Esophagus muscularis mucosa (tissue), 4 donors: Measurements from ENCODE around the gene MFAP5. TPM values are rescaled to one million over a fixed set of nuclear protein-coding genes. Genes with fewer than 3 reads are reported as not detected.
"Not testable (repeated sequence)": the region's sequence is repeated elsewhere in the genome, so short reads cannot be mapped to it uniquely, and the experiment has no call there.

Experiments
- DNase-seq: peaks from one replicate; pipeline ENCODE4 v3.0.0-alpha.2; 2017; ENCODE audit errors: extremely low spot score
- H3K27ac ChIP-seq, 4 donors: fragments of 200-600 bp; sonication (generic); replicated peaks in 1 of 4; 1 replicate in 3 of 4; 2 replicates in 1 of 4; pipeline ENCODE4 v1.5.1; 2016 to 2019; ENCODE audit warnings: mild to moderate bottlenecking in 1 of 4
- H3K27me3 ChIP-seq, 4 donors: fragments of 200-600 bp; sonication (generic); one replicate each; pipeline versions ENCODE4 v1.5.1 to v1.6.0; 2016 to 2019
- H3K36me3 ChIP-seq, 4 donors: fragments of 200-600 bp; sonication (generic); one replicate each; pipeline ENCODE4 v1.5.1; 2016 to 2019
- H3K4me1 ChIP-seq, 4 donors: fragments of 200-600 bp; sonication (generic); one replicate each; pipeline ENCODE4 v1.5.1; 2016 to 2019
- H3K4me3 ChIP-seq, 4 donors: fragments of 200-600 bp; sonication (generic); 1 replicate in 2 of 4; 2 replicates in 2 of 4; pipeline ENCODE4 v1.5.1; 2016 to 2019; ENCODE audit warnings: mild to moderate bottlenecking in 4 of 4, moderate library complexity in 1 of 4
- H3K9me3 ChIP-seq, 4 donors: fragments of 200-600 bp; sonication (generic); 1 replicate in 3 of 4; 2 replicates in 1 of 4; pipeline ENCODE4 v1.5.1; 2016 to 2019
- CTCF ChIP-seq, 3 experiments: fragments of 200-600 bp in 2 of 3; fragments of 450-650 bp in 1 of 3; sonication (generic) in 2 of 3; IDR thresholded peaks; one replicate each; pipeline ENCODE4 v1.5.1; 2017 to 2019; ENCODE audit warnings: antibody characterized with exemption in 3 of 3, mild to moderate bottlenecking in 2 of 3, moderate library complexity in 1 of 3
- EP300 ChIP-seq: sonication (generic); formaldehyde crosslinking; IDR thresholded peaks from one replicate; pipeline ENCODE4 v1.6.1; 2017; ENCODE audit warnings: antibody characterized with exemption
- POLR2A ChIP-seq: fragments of 450-650 bp; IDR thresholded peaks from one replicate; pipeline ENCODE4 v1.6.1; 2017; ENCODE audit warnings: antibody characterized with exemption, moderate library complexity, mild to moderate bottlenecking, low read depth
- POLR2AphosphoS5 ChIP-seq, 2 donors: sonication (generic); formaldehyde crosslinking; IDR thresholded peaks; one replicate each; pipeline ENCODE4 v1.6.1; 2017; ENCODE audit warnings: antibody characterized with exemption in 2 of 2
- whole genome bisulfite sequencing: methylation state at CpG from one replicate; pipeline ENCODE4 v1.1.5; 2018; 5-methylcytosine and 5-hydroxymethylcytosine counted together
- intact Hi-C: fragments of 100-400 bp; cut with DNase I; formaldehyde crosslinking; loops from one replicate; pipeline ENCODE4 v1.15.1; 2023
- total RNA-seq, 4 donors: library from RNA; depleted of rRNA; stranded (reverse); fragments of >200 nt; gene quantifications; one replicate each; pipeline versions ENCODE4 v1.1.0 to v1.2.1, GENCODE V29; 2016

MFAP5 gene
- total RNA-seq, 4 donors from 2014 or later, result 94.7 to 252 (median 177) TPM

GRCh38 chr12:8630131-8630530, 32.5 kb downstream of the MFAP5 start:
- no peaks in the 10 kb centered on the region for H3K9me3 ChIP-seq

GRCh38 chr12:8629486-8630033, 33.1 kb downstream of the MFAP5 start:
- H3K27me3 ChIP-seq, result no peaks in the 10 kb centered on the region
- no peak for DNase-seq
- H3K9me3 ChIP-seq, result no peaks in the 10 kb centered on the region
- H3K4me1 ChIP-seq, result no peaks in the 10 kb centered on the region
- H3K27ac ChIP-seq, result no peak overlapping the region
- intact Hi-C loops, result no loop called here
- H3K4me3 ChIP-seq, result no peak overlapping the region
- no peaks in the 10 kb centered on the region for H3K36me3 ChIP-seq
- no peak for TF ChIP-seq POLR2AphosphoS5 (IDR thresholded peaks at IDR 0.05)
- no peak for TF ChIP-seq CTCF (IDR thresholded peaks at IDR 0.05)
- no peak for TF ChIP-seq POLR2A
- no peak for TF ChIP-seq EP300
- 7% methylated on average over 3 of the region's 3 CpGs for WGBS

More at GRCh38 chr12:8630131-8630530, 32.5 kb downstream of the MFAP5 start:
- Histone ChIP-seq H3K27me3 (no peaks in the 10 kb centered on the region), H3K4me3 (no peak overlapping the region), H3K27ac (no peak overlapping the region), H3K4me1 (no peaks in the 10 kb centered on the region), H3K36me3 (no peaks in the 10 kb centered on the region)
- TF ChIP-seq CTCF (IDR thresholded peaks at IDR 0.05), result no peak
- DNase-seq, result no peak
- intact Hi-C loops, result no loop called here
- 90% methylated on average over 4 of the region's 4 CpGs for WGBS

- no peaks in the 10 kb centered on the region for H3K36me3 ChIP-seq
- H3K27me3 ChIP-seq, result no peaks in the 10 kb centered on the region
- no peaks in the 10 kb centered on the region for H3K4me1 ChIP-seq
- WGBS, result 80% methylated on average over 3 of the region's 3 CpGs
- intact Hi-C loops, result no loop called here
- no peak overlapping the region for H3K4me3 ChIP-seq
- H3K9me3 ChIP-seq, result no peaks in the 10 kb centered on the region
- H3K27ac ChIP-seq, result no peak overlapping the region
- no peak for TF ChIP-seq POLR2A
- TF ChIP-seq EP300, result no peak
- TF ChIP-seq POLR2AphosphoS5 (IDR thresholded peaks at IDR 0.05), result no peak
- TF ChIP-seq CTCF (IDR thresholded peaks at IDR 0.05), result no peak
- no peak for DNase-seq
Measured at GRCh38 chr12:8628731-8629130, 33.9 kb downstream of the MFAP5 start.

GRCh38 chr12:8624750-8625149, 37.9 kb downstream of the MFAP5 start:
- not testable (repeated sequence) for H3K27me3 ChIP-seq, H3K27ac ChIP-seq

GRCh38 chr12:8622646-8623045, 40.0 kb downstream of the MFAP5 start:
- Histone ChIP-seq H3K27ac (no peak overlapping the region), H3K9me3 (peaks cover 0 to 7% (median 0%) of the 10 kb centered on the region in 4 donors), H3K4me3 (no peak overlapping the region), H3K4me1 (no peaks in the 10 kb centered on the region), H3K36me3 (no peaks in the 10 kb centered on the region), H3K27me3 (no peaks in the 10 kb centered on the region)
- no peak for DNase-seq
- intact Hi-C loops, result no loop called here
- TF ChIP-seq POLR2AphosphoS5 (IDR thresholded peaks at IDR 0.05), result no peak
- TF ChIP-seq CTCF (IDR thresholded peaks at IDR 0.05), result no peak
- no peak for TF ChIP-seq POLR2A
- no peak for TF ChIP-seq EP300
- WGBS, result 77% methylated on average over 4 of the region's 4 CpGs

More at GRCh38 chr12:8624750-8625149, 37.9 kb downstream of the MFAP5 start:
- H3K4me1 ChIP-seq, DNase-seq, H3K9me3 ChIP-seq, intact Hi-C loops, H3K4me3 ChIP-seq, H3K36me3 ChIP-seq: not testable (repeated sequence)
- WGBS, result 80% methylated on average over 1 of the region's 26 CpGs
